ENCODE data around the gene SRSF2.
A peak's percentile ranks its signal among the peaks of the same experiment; 100 is the strongest.

Gene SRSF2

GRCh38 chr17:76735006-76735405 lies 2.1 kb downstream of the SRSF2 start:
- DNase-seq = no peak
- Histone ChIP-seq H3K27ac (ENCODE audit: low read length) (peak overlapping the region; percentile 100), H3K9me3 (ENCODE audit: insufficient read depth, low read length, severe bottlenecking) (no peaks in the 10 kb centered on the region), H4K20me1 (ENCODE audit: insufficient read depth, low read length) (peaks cover 38% of the 10 kb centered on the region), H3K4me2 (ENCODE audit: insufficient read depth, low read length) (peak overlapping the region; percentile 92), H3K79me2 (ENCODE audit: insufficient read depth, low read length) (peaks cover 87% of the 10 kb centered on the region), H2AFZ (ENCODE audit: low read depth, low read length) (no peak overlapping the region), H3K4me1 (ENCODE audit: insufficient read depth, low read length) (peaks cover 54% of the 10 kb centered on the region), H3K36me3 (ENCODE audit: insufficient read depth, low read length) (peaks cover 64% of the 10 kb centered on the region), H3K4me3 (ENCODE audit: low read depth in 1 of 2, low read length in 2 of 2) (peak overlapping the region; percentile 67 to 69), H3K27me3 (ENCODE audit: insufficient read depth, low read length, poor library complexity) (no peaks in the 10 kb centered on the region), H3K9ac (ENCODE audit: low read depth, low read length) (peak overlapping the region; percentile 100)
- TF ChIP-seq EZH2 (IDR thresholded peaks at IDR 0.05; ENCODE audit: borderline replicate concordance, low read depth, low read length, severe bottlenecking) (no peak), CTCF (IDR thresholded peaks at IDR 0.05; ENCODE audit: borderline replicate concordance, extremely low read depth, low read length, poor library complexity, severe bottlenecking) (no peak)
- no peak for ATAC-seq (ENCODE audit: insufficient read depth, low read depth)

DNA sequence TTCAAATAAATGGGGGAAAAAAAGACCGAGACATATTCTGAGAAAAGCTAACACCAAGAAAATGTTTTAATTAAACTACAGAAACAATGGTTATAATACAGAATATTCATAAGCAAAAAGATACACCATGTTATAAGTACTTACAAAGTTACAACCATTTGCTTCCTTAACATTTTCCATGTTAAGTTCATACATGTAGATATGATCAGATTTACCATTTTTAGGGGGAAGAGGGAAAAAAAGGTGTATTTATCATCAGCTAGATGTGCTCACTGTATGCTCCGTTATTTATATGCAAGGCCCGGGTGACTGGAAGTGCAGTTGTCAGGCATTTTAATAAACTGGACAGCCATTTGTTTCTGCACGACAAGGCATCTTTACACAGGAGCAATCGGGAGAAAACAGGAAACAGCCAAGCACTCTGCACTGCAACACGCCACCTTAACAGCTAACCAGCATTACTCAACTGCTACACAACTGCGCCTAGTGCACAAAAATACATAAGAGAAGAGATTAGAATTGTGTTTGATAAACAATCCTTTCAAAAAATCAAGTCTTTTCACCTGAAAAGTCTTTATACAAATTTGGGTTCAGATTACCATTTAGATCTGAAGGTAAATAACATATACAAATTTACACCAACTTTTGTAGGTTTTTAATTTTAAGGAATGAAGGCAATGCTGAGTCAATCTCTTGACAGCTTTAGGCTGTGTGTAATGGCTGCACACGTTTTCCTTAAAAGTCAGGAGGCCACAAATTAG lies 2.9 kb downstream of the SRSF2 start:
- Histone ChIP-seq H2AFZ (ENCODE audit: low read depth, low read length) (no peak overlapping the region), H3K27ac (ENCODE audit: low read length) (peak overlapping the region; percentile 100), H3K9me3 (ENCODE audit: insufficient read depth, low read length, severe bottlenecking) (no peaks in the 10 kb centered on the region), H3K27me3 (ENCODE audit: insufficient read depth, low read length, poor library complexity) (no peaks in the 10 kb centered on the region), H3K79me2 (ENCODE audit: insufficient read depth, low read length) (peaks cover 89% of the 10 kb centered on the region), H4K20me1 (ENCODE audit: insufficient read depth, low read length) (peaks cover 42% of the 10 kb centered on the region), H3K36me3 (ENCODE audit: insufficient read depth, low read length) (peaks cover 69% of the 10 kb centered on the region), H3K9ac (ENCODE audit: low read depth, low read length) (peak overlapping the region; percentile 100), H3K4me1 (ENCODE audit: insufficient read depth, low read length) (peaks cover 54% of the 10 kb centered on the region), H3K4me2 (ENCODE audit: insufficient read depth, low read length) (peak overlapping the region; percentile 92), H3K4me3 (ENCODE audit: low read depth in 1 of 2, low read length in 2 of 2) (peak overlapping the region; percentile 67 to 69)
- ATAC-seq (ENCODE audit: insufficient read depth, low read depth) (no peak), DNase-seq (peak; percentile 34)
- TF ChIP-seq EZH2 (IDR thresholded peaks at IDR 0.05; ENCODE audit: borderline replicate concordance, low read depth, low read length, severe bottlenecking) = no peak
- TF ChIP-seq CTCF (IDR thresholded peaks at IDR 0.05; ENCODE audit: borderline replicate concordance, extremely low read depth, low read length, poor library complexity, severe bottlenecking) = no peak

DNA sequence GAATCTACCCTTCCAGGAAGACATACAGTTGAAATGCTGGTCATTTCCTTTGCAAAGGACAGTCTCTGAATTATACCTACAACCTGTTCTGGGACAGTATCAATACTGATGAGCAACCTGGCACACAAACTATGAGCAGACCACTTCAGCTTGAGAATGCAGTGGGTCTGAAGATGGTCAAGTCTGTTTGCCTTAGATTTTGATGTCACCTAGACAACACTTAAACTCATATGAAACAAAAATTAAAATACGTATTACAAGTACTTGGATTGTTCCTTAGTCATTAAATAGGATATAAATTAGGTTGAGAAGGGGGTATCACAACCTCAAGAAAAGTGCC lies 3.5 kb downstream of the SRSF2 start:
- Histone ChIP-seq H3K79me2 (ENCODE audit: insufficient read depth, low read length) (peaks cover 89% of the 10 kb centered on the region), H3K36me3 (ENCODE audit: insufficient read depth, low read length) (peaks cover 69% of the 10 kb centered on the region), H3K4me3 (ENCODE audit: low read depth in 1 of 2, low read length in 2 of 2) (peak overlapping the region; percentile 6 to 69; a peak in 3 of 4 replicates), H2AFZ (ENCODE audit: low read depth, low read length) (no peak overlapping the region), H3K9ac (ENCODE audit: low read depth, low read length) (peak overlapping the region; percentile 100), H3K9me3 (ENCODE audit: insufficient read depth, low read length, severe bottlenecking) (no peaks in the 10 kb centered on the region), H3K4me1 (ENCODE audit: insufficient read depth, low read length) (peaks cover 54% of the 10 kb centered on the region), H3K4me2 (ENCODE audit: insufficient read depth, low read length) (peak overlapping the region; percentile 92), H3K27ac (ENCODE audit: low read length) (peak overlapping the region; percentile 100), H3K27me3 (ENCODE audit: insufficient read depth, low read length, poor library complexity) (no peaks in the 10 kb centered on the region), H4K20me1 (ENCODE audit: insufficient read depth, low read length) (peaks cover 44% of the 10 kb centered on the region)
- ATAC-seq (ENCODE audit: insufficient read depth, low read depth) = no peak
- no peak for DNase-seq
- TF ChIP-seq EZH2 (IDR thresholded peaks at IDR 0.05; ENCODE audit: borderline replicate concordance, low read depth, low read length, severe bottlenecking) (no peak), CTCF (IDR thresholded peaks at IDR 0.05; ENCODE audit: borderline replicate concordance, extremely low read depth, low read length, poor library complexity, severe bottlenecking) (no peak)

Data from DND-41 (cell line).